GM12878 (cell line): ENCODE measurements around the gene KICS2. TPM values are rescaled to one million over a fixed set of nuclear protein-coding genes. Genes with fewer than 3 reads are reported as not detected.
A peak's percentile ranks its signal among the peaks of the same experiment; 100 is the strongest.

Experiments
- ATAC-seq: fragments of 200-7000 bp; cut with Tn5 transposase; 3 replicates; pipeline ENCODE4 v1.9.1; 2020; ENCODE audit warnings: mild to moderate bottlenecking, moderate library complexity
- BruUV-seq: library from RNA; stranded (reverse); fragments of 400-500 nt; replicated peaks from 2 replicates; lab custom pipeline; 2021; lab: Mats Ljungman, UMichigan
- CTCF ChIA-PET: fragments of 300-600 bp; sonication (Branson Sonifier 250); formaldehyde crosslinking; extraction: SDS; loops from one replicate; lab custom pipeline; 2021; ENCODE audit warnings: inconsistent platforms; lab: Yijun Ruan, JAX
- POLR2A ChIA-PET: fragments of 350-600 bp; formaldehyde crosslinking; extraction: SDS; loops from one replicate; lab custom pipeline; 2021; ENCODE audit warnings: inconsistent platforms; lab: Charles Lee
- RAD21 ChIA-PET: fragments of 300-600 bp; sonication (Branson Sonifier 250); formaldehyde crosslinking; loops from one replicate; lab custom pipeline; 2023; ENCODE audit warnings: antibody characterized with exemption; ENCODE audit not compliant: unreplicated experiment; lab: Charles Lee
- SMC1A ChIA-PET: fragments of 300-600 bp; sonication (Branson Sonifier 250); formaldehyde crosslinking; loops from one replicate; lab custom pipeline; 2023; ENCODE audit not compliant: unreplicated experiment, uncharacterized antibody; lab: Charles Lee
- DNase-seq: peaks from one replicate; pipeline ENCODE4 v3.0.0-alpha.2; 2011; ENCODE audit warnings: low read depth, low spot score
- FAIRE-seq: peaks from 3 replicates; lab custom pipeline; 2011; peaks lifted over from hg19 to GRCh38; lab: Jason Lieb, UNC
- H2AFZ ChIP-seq: 2 replicates; pipeline ENCODE4 v1.6.0; 2011; ENCODE audit warnings: low read depth, low read length, control low read depth; ENCODE audit not compliant: control insufficient read depth
- H3K27ac ChIP-seq: 2 replicates; pipeline ENCODE4 v1.5.1; 2011; ENCODE audit warnings: control low read depth; ENCODE audit not compliant: control insufficient read depth, insufficient read depth
- H3K27me3 ChIP-seq, 2 experiments: replicated peaks in 1 of 2; 2 replicates each; pipeline versions ENCODE4 v1.6.0 to v1.6.1; 2011; ENCODE audit warnings: low read length in 1 of 2; ENCODE audit not compliant: control insufficient read depth in 2 of 2, insufficient read depth in 2 of 2
- H3K36me3 ChIP-seq, 2 experiments: 2 replicates each; pipeline ENCODE4 v1.5.1; 2011; ENCODE audit warnings: low read length in 1 of 2; ENCODE audit not compliant: control insufficient read depth in 2 of 2, insufficient read depth in 2 of 2
- H3K4me1 ChIP-seq: 2 replicates; pipeline ENCODE4 v1.6.1; 2011; ENCODE audit warnings: mild to moderate bottlenecking, low read length, moderate library complexity, mixed read lengths; ENCODE audit not compliant: control insufficient read depth, insufficient read depth
- H3K4me2 ChIP-seq: 2 replicates; pipeline ENCODE4 v1.6.0; 2011; ENCODE audit warnings: control low read depth; ENCODE audit not compliant: control insufficient read depth, insufficient read depth
- H3K4me3 ChIP-seq: fragments of 200-600 bp; sonication (generic); 2 replicates; pipeline ENCODE4 v1.5.1; 2016
- H3K79me2 ChIP-seq: 2 replicates; pipeline ENCODE4 v1.6.0; 2011; ENCODE audit warnings: low read length; ENCODE audit not compliant: control insufficient read depth, insufficient read depth
- H3K9ac ChIP-seq: 2 replicates; pipeline ENCODE4 v1.8.0; 2011; ENCODE audit warnings: low read length, control low read depth, mixed read lengths; ENCODE audit not compliant: control insufficient read depth, insufficient read depth
- H3K9me3 ChIP-seq: replicated peaks from 3 replicates; pipeline ENCODE4 v1.5.1; 2011; ENCODE audit warnings: mild to moderate bottlenecking, low read length; ENCODE audit not compliant: control insufficient read depth, insufficient read depth
- H4K20me1 ChIP-seq: 2 replicates; pipeline ENCODE4 v1.6.0; 2011; ENCODE audit not compliant: control insufficient read depth, insufficient read depth
- BMI1 ChIP-seq: fragments of 450-650 bp; IDR thresholded peaks from 2 replicates; pipeline ENCODE4 v1.6.1; 2016; ENCODE audit warnings: mild to moderate bottlenecking, moderate library complexity, borderline replicate concordance
- RELB ChIP-seq: fragments of 450-650 bp; IDR thresholded peaks from 2 replicates; pipeline ENCODE4 v1.6.1; 2017; ENCODE audit warnings: low read depth, mild to moderate bottlenecking, moderate library complexity
- REST ChIP-seq: IDR thresholded peaks from 2 replicates; pipeline ENCODE4 v1.6.1; 2012; ENCODE audit warnings: mild to moderate bottlenecking, low read depth, low read length
- SREBF1 ChIP-seq: IDR thresholded peaks from 2 replicates; pipeline ENCODE4 v1.6.1; 2012; ENCODE audit warnings: mild to moderate bottlenecking, low read length
- WGBS: methylation state at CpG from one replicate; pipeline ENCODE4 v1.1.6; 2016; ENCODE audit warnings: low lambda C conversion rate; ENCODE audit not compliant: insufficient replicate concordance, insufficient coverage; ENCODE audit errors: missing lambda C conversion rate; 5-methylcytosine and 5-hydroxymethylcytosine counted together
- in situ Hi-C: fragments of 300-500 bp; cut with MboI; formaldehyde crosslinking; loops from 9 replicates; pipeline ENCODE4 v1.14.3; 2018; ENCODE audit warnings: mixed read lengths
- intact Hi-C: fragments of 100-400 bp; cut with micrococcal nuclease; formaldehyde crosslinking; loops from one replicate; pipeline ENCODE4 v1.14.2; 2022; ENCODE audit not compliant: unreplicated experiment
- polyA plus RNA-seq, 11 experiments: library from polyadenylated mRNA; depleted of rRNA in 4 of 11; unstranded in 6 of 11; stranded (reverse) in 5 of 11; fragments of >200 nt; fragmentation: Nextera tagmentation in 4 of 11; fragmentation: Illumina TruSeq in 1 of 11; extraction: Ambion mirVana in 4 of 11; extraction: Trizol in 1 of 11; gene quantifications; 1 replicate in 1 of 11; 2 replicates in 10 of 11; pipeline versions ENCODE4 v1.2.1 to v1.2.3, GENCODE V29; 2011 to 2016; ENCODE audit warnings: inconsistent platforms in 2 of 11, missing spikeins in 2 of 11, low read depth in 1 of 11
- total RNA-seq, 4 experiments: library from RNA; depleted of rRNA in 3 of 4; stranded (reverse); fragments of >200 nt in 3 of 4; fragmentation: Illumina TruSeq in 1 of 4; extraction: Trizol in 1 of 4; gene quantifications; 2 replicates each; pipeline versions ENCODE4 v1.2.1 to v1.2.3, GENCODE V29; 2013 to 2021
- TF ChIP-seq, protein P1 (sequence below): fragments of 450-650 bp; IDR thresholded peaks from 2 replicates; pipeline ENCODE4 v1.6.1; 2014; ENCODE audit warnings: mild to moderate bottlenecking
- TF ChIP-seq, protein P2 (sequence below): IDR thresholded peaks from 2 replicates; pipeline ENCODE4 v1.6.1; 2011; ENCODE audit warnings: borderline replicate concordance, low read depth, mild to moderate bottlenecking, moderate library complexity, low read length; ENCODE audit not compliant: insufficient read depth, poor library complexity, severe bottlenecking

The KICS2 gene
- total and polyA plus RNA-seq, 10 of the 15 experiments (the other 5 are each of a cell fraction or from before 2014, with no cell fraction given): 3.9 to 13.1 (median 9.5) TPM

- TF ChIP-seq, protein P1, sequence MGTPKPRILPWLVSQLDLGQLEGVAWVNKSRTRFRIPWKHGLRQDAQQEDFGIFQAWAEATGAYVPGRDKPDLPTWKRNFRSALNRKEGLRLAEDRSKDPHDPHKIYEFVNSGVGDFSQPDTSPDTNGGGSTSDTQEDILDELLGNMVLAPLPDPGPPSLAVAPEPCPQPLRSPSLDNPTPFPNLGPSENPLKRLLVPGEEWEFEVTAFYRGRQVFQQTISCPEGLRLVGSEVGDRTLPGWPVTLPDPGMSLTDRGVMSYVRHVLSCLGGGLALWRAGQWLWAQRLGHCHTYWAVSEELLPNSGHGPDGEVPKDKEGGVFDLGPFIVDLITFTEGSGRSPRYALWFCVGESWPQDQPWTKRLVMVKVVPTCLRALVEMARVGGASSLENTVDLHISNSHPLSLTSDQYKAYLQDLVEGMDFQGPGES: no peak
- TF ChIP-seq REST (no peak), SREBF1 (no peak)
- TF ChIP-seq, protein P2, sequence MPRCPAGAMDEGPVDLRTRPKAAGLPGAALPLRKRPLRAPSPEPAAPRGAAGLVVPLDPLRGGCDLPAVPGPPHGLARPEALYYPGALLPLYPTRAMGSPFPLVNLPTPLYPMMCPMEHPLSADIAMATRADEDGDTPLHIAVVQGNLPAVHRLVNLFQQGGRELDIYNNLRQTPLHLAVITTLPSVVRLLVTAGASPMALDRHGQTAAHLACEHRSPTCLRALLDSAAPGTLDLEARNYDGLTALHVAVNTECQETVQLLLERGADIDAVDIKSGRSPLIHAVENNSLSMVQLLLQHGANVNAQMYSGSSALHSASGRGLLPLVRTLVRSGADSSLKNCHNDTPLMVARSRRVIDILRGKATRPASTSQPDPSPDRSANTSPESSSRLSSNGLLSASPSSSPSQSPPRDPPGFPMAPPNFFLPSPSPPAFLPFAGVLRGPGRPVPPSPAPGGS: no peak
Measured at GRCh38 chr12:64219145-64219544, 3.0 kb downstream of the KICS2 start (continued).

GRCh38 chr12:64218597-64218996, 3.5 kb downstream of the KICS2 start:
- Histone ChIP-seq H2AFZ (peak overlapping the region; percentile 65), H4K20me1 (no peaks in the 10 kb centered on the region), H3K9me3 (no peaks in the 10 kb centered on the region), H3K36me3 (no peaks in the 10 kb centered on the region; a peak in 1 of 4 replicates), H3K9ac (peak overlapping the region; percentile 24; the same call in 1 of the 2 replicates), H3K79me2 (peaks cover 26% of the 10 kb centered on the region), H3K4me1 (no peaks in the 10 kb centered on the region; the same call in 1 of the 2 replicates), H3K27me3 (no peaks in the 10 kb centered on the region), H3K4me3 (peak overlapping the region; percentile 57; the same call in 1 of the 2 replicates), H3K4me2 (peak overlapping the region; percentile 58), H3K27ac (peak overlapping the region; percentile 49; the same call in 1 of the 2 replicates)
- 33% methylated on average over 5 of the region's 5 CpGs for WGBS
- FAIRE-seq (no peak), DNase-seq (peak; percentile 9), ATAC-seq (peak; percentile 48)
- ChIA-PET RAD21 (interaction anchor here (1.2 to 2.8 kb wide), 3 partner anchors 19 to 374 kb away, joined by 3 to 8 read pairs (median 4); partner anchors contain the start of gene SRGAP1), CTCF (interaction anchor here (0.8 to 1.9 kb wide), 6 partner anchors 15 to 417 kb away, joined by 3 to 11 read pairs (median 4); partner anchors contain the start of gene SRGAP1), SMC1A (interaction anchor here (0.7 to 2.3 kb wide), 3 partner anchors 13 to 374 kb away, joined by 3 to 10 read pairs (median 4); partner anchors contain the start of gene SRGAP1), POLR2A (no interaction called here)
- BruUV-seq: no TSS peak
- TF ChIP-seq RELB (0 out of 2 replicates have a peak, but pooled peaks have one; percentile 33), BMI1 (no peak)
- in situ Hi-C loops (no loop called here), intact Hi-C loops (no loop called here)
